K562 (cell line): ENCODE data around the gene MAP3K7. TPM values are rescaled to one million over a fixed set of nuclear protein-coding genes. Genes with fewer than 3 reads are reported as not detected.

ENCODE experiments used
- BRCA1 ChIP-seq, 2 experiments: fragments of 450-650 bp in 1 of 2; sonication (generic) in 1 of 2; formaldehyde crosslinking in 1 of 2; IDR thresholded peaks; 2 replicates each; pipeline versions ENCODE4 v1.5.0 to v1.6.1; 2017 to 2020; ENCODE audit warnings: mild to moderate bottlenecking in 1 of 2, missing genetic modification reagents in 1 of 2
- CREB5 ChIP-seq: fragments of 250-450 bp; sonication (Bioruptor Pico); IDR thresholded peaks from 2 replicates; pipeline ENCODE4 v1.5.0; 2020; ENCODE audit warnings: mild to moderate bottlenecking
- E2F1 ChIP-seq: sonication (generic); formaldehyde crosslinking; IDR thresholded peaks from 2 replicates; pipeline ENCODE4 v1.8.1; 2023; ENCODE audit warnings: mild to moderate bottlenecking, missing genetic modification reagents, moderate library complexity
- E2F4 ChIP-seq: sonication (generic); formaldehyde crosslinking; IDR thresholded peaks from 2 replicates; pipeline ENCODE4 v1.8.0; 2022; ENCODE audit warnings: mild to moderate bottlenecking, low read depth, missing genetic modification reagents
- HCFC1 ChIP-seq: IDR thresholded peaks from 2 replicates; pipeline ENCODE4 v1.6.1; 2012; ENCODE audit warnings: low read depth, low read length, improper control_type of control experiment
- HDAC1 ChIP-seq, 2 experiments: fragments of 450-650 bp; IDR thresholded peaks; 2 replicates each; pipeline ENCODE4 v1.6.1; 2016 to 2017; ENCODE audit warnings: inconsistent platforms in 1 of 2, mild to moderate bottlenecking in 1 of 2, moderate library complexity in 1 of 2
- IRF2 ChIP-seq: sonication (generic); formaldehyde crosslinking; IDR thresholded peaks from 2 replicates; pipeline ENCODE4 v1.8.1; 2022; ENCODE audit warnings: mild to moderate bottlenecking, missing genetic modification reagents
- JUN ChIP-seq, 2 experiments: sonication (generic) in 1 of 2; formaldehyde crosslinking in 1 of 2; IDR thresholded peaks; 2 replicates each; pipeline versions ENCODE4 v1.6.1 to v1.8.0; 2012 to 2022; ENCODE audit warnings: borderline replicate concordance in 2 of 2, mild to moderate bottlenecking in 2 of 2, improper control_type of control experiment in 1 of 2, low read depth in 1 of 2, low read length in 1 of 2, missing genetic modification reagents in 1 of 2
- KDM2B ChIP-seq: fragments of 250-450 bp; sonication (Bioruptor Pico); IDR thresholded peaks from 2 replicates; pipeline ENCODE4 v1.8.0; 2021; ENCODE audit warnings: mild to moderate bottlenecking, moderate library complexity
- PRDM10 ChIP-seq: fragments of 450-650 bp; IDR thresholded peaks from 2 replicates; pipeline ENCODE4 v1.6.1; 2018; ENCODE audit not compliant: partially characterized antibody
- SMAD1 ChIP-seq: fragments of 150-350 bp; IDR thresholded peaks from 2 replicates; pipeline ENCODE4 v1.6.1; 2014; ENCODE audit warnings: low read length, low read depth; ENCODE audit not compliant: partially characterized antibody
- SMAD2 ChIP-seq: fragments of 150-350 bp; IDR thresholded peaks from 2 replicates; pipeline ENCODE4 v1.6.1; 2014; ENCODE audit warnings: low read depth, mild to moderate bottlenecking, low read length
- SRF ChIP-seq, 2 experiments: fragments of 250-450, 450-650 bp in 1 of 2; sonication (Bioruptor Pico) in 1 of 2; sonication (generic) in 1 of 2; formaldehyde crosslinking; IDR thresholded peaks; 2 replicates each; pipeline versions ENCODE4 v1.5.0 to v1.5.1; 2020 to 2022; ENCODE audit warnings: mild to moderate bottlenecking in 1 of 2, missing genetic modification reagents in 1 of 2
- ZBTB7A ChIP-seq: IDR thresholded peaks from 2 replicates; pipeline ENCODE4 v1.6.1; 2011; ENCODE audit warnings: low read depth, mild to moderate bottlenecking, low read length, moderate library complexity, borderline replicate concordance; ENCODE audit not compliant: control insufficient read depth
- ZC3H11A ChIP-seq: IDR thresholded peaks from 2 replicates; pipeline ENCODE4 v1.6.1; 2012; ENCODE audit warnings: low read depth, low read length, improper control_type of control experiment
- ZNF146 ChIP-seq: IDR thresholded peaks from one replicate; pipeline ENCODE4 v1.6.1; 2018; ENCODE audit warnings: missing compliant biosample characterization; ENCODE audit not compliant: unreplicated experiment
- ZNF165 ChIP-seq: fragments of 250-450 bp; sonication (Bioruptor Pico); IDR thresholded peaks from 2 replicates; pipeline ENCODE4 v1.4.0; 2020; ENCODE audit warnings: borderline replicate concordance
- ZNF24 ChIP-seq: fragments of 450-650 bp; IDR thresholded peaks from 2 replicates; pipeline ENCODE4 v1.6.1; 2016
- ZNF644 ChIP-seq: fragments of 200-800 bp; sonication (Bioruptor generic); IDR thresholded peaks from 2 replicates; pipeline ENCODE4 v1.6.1; 2016; ENCODE audit warnings: low read depth, missing genetic modification characterization, missing compliant biosample characterization
- ZNF668 ChIP-seq: fragments of 250-450 bp; sonication (Bioruptor Pico); IDR thresholded peaks from 2 replicates; pipeline ENCODE4 v1.8.0; 2022; ENCODE audit warnings: mild to moderate bottlenecking, inconsistent platforms
- ZNF707 ChIP-seq: fragments of 250-450 bp; sonication (Bioruptor Pico); conservative IDR thresholded peaks from 2 replicates; pipeline ENCODE4 v1.8.0; 2022; ENCODE audit warnings: inconsistent platforms, mild to moderate bottlenecking, moderate library complexity
- polyA plus RNA-seq, 8 experiments: library from polyadenylated mRNA; depleted of rRNA in 4 of 8; stranded (reverse) in 5 of 8; unstranded in 3 of 8; fragments of >200 nt; fragmentation: Nextera tagmentation in 2 of 8; fragmentation: Illumina TruSeq in 1 of 8; extraction: Ambion mirVana in 2 of 8; extraction: Trizol in 1 of 8; gene quantifications; 2 replicates each; pipeline versions ENCODE4 v1.2.1 to v1.2.3, GENCODE V29; 2011 to 2014; ENCODE audit warnings: inconsistent platforms in 1 of 8, missing spikeins in 1 of 8
- total RNA-seq, 7 experiments: library from RNA; depleted of rRNA in 6 of 7; stranded (reverse); fragments of >200 nt in 6 of 7; fragmentation: Illumina TruSeq in 2 of 7; extraction: Trizol in 2 of 7; gene quantifications; 2 replicates each; pipeline versions ENCODE4 v1.2.1 to v1.2.3, GENCODE V29; 2011 to 2021; ENCODE audit warnings: low replicate concordance in 1 of 7

Gene MAP3K7
- total and polyA plus RNA-seq, 9 of the 15 experiments (the other 6 are each of a cell fraction or from before 2014, with no cell fraction given): 13.4 to 60.9 (median 34.8) TPM

GRCh38 chr6:90464507-90464906, 122.4 kb downstream of the MAP3K7 start (continued):
- no peak for TF ChIP-seq IRF2 (CRISPR knock-in tag)
- TF ChIP-seq CREB5: no peak
- TF ChIP-seq SMAD1: no peak
- TF ChIP-seq ZC3H11A: no peak
- no peak for TF ChIP-seq ZNF146 (CRISPR knock-in tag)
- no peak for TF ChIP-seq PRDM10
- no peak for TF ChIP-seq BRCA1 (IDR thresholded peaks at IDR 0.05)
- TF ChIP-seq BRCA1 (CRISPR knock-in tag; IDR thresholded peaks at IDR 0.05): no peak
- TF ChIP-seq SMAD2: no peak
- no peak for TF ChIP-seq ZNF668 (CRISPR knock-in tag)
- TF ChIP-seq KDM2B: no peak
- TF ChIP-seq SRF (CRISPR knock-in tag; IDR thresholded peaks at IDR 0.05): no peak
- TF ChIP-seq E2F4 (CRISPR knock-in tag): no peak
- no peak for TF ChIP-seq ZNF24
- TF ChIP-seq ZNF165 (CRISPR knock-in tag): no peak
- TF ChIP-seq JUN (IDR thresholded peaks at IDR 0.05; ENCODE audit: borderline replicate concordance, low read depth, low read length): no peak
- no peak for TF ChIP-seq JUN (CRISPR knock-in tag; IDR thresholded peaks at IDR 0.05; ENCODE audit: borderline replicate concordance)
- no peak for TF ChIP-seq ZNF644
- no peak for TF ChIP-seq E2F1 (CRISPR knock-in tag)
- TF ChIP-seq ZBTB7A: no peak
- no peak for TF ChIP-seq HCFC1
- TF ChIP-seq ZNF707 (CRISPR knock-in tag): no peak
- peak in 1 of 2 experiments; percentile 62; a peak in 2 of 4 replicates for TF ChIP-seq HDAC1 (IDR thresholded peaks at IDR 0.05)
